ENCODE results near the gene IL26.
"Not testable (repeated sequence)": the region's sequence is repeated elsewhere in the genome, so short reads cannot be mapped to it uniquely, and the experiment has no call there.

IL26 gene

DNA sequence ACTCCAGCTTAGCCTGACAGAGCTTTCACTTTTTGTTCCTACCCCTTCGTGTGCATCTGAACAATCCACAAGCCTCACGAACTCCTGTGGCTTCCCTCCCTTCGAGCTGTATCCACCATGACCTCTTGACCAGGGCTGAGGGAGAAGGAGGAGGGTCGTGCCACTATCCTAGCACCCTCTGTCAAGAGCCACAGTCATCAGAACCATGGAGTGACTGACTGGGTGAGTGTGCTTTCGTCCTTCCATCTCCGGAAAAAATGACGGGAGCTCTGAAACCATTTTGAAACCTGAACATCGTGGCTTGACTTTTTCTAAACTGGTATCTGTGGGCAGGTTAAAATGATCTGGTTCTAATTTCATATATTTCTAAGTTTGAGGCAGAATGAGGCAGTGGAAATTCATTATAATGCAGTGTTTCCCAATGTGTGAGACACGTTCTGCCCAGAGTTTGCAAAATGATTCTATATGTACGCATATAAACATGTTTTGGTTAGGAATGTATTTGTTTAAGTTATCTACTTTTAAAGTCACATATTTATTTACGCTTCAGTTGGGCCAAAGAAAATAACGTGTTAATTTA lies 27.0 kb downstream of the IL26 start:
- no peak for DNase-seq (ENCODE audit: low spot score)

DNA sequence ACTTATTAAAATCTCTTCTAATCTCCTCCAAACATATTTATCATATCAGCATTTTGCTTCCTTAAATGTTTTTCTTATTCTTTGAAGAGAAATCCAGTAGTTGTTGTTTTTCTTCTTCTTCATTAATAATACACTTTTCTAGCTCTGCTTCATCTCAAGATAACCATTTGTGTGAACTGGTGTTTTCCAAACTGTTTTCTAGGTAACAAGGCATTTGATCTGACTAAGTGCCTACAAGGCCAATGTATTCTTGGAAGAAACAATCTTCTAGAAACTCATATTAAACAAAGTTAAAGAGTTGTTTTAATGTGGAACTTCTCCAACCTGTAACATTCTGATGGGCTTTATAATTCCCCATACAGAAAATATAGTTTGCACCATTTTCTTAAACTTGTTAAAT lies 35.3 kb downstream of the IL26 start:
- DNase-seq (ENCODE audit: low spot score) = no peak

DNA sequence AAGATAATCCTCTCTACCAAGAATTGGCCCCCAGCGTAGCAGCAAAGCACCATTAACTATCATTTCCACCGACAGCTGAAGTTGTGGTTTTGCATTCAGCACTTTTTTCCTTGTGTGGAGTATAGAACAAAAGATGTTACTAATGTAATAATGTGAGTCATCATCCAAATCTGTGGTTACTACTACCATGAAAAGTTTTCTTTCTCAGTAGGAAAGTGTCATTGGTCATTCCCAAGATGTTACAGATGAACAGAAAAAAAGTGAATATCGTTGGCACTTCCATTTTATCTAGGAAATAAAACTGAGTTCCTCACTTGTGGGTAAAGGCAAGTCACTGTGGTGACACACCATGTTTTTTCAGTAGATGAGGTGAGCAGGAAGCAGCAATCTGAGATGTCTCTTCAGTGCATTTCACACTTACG lies 35.8 kb downstream of the IL26 start:
- DNase-seq (ENCODE audit: low spot score) = no peak

DNA sequence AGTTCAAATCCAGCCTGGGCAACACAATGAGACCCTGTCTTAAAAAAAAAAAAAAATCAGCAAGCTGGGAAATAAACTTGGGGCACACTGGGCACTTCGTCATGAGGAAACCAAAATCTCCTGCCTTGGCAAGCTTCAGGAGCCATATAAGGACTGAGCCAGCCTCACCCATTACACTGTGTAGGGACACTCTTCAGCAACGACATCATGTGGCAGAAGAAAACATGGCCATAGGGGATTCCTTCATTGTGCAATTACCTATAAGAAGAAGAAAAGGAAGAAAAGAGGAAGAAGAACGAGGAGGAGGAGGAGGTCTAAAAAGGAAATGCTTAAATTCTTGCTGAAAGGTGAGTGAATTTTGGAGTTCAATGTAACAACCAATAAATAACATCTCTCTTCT lies 40.0 kb downstream of the IL26 start:
- no peak for DNase-seq (ENCODE audit: low spot score)

DNA sequence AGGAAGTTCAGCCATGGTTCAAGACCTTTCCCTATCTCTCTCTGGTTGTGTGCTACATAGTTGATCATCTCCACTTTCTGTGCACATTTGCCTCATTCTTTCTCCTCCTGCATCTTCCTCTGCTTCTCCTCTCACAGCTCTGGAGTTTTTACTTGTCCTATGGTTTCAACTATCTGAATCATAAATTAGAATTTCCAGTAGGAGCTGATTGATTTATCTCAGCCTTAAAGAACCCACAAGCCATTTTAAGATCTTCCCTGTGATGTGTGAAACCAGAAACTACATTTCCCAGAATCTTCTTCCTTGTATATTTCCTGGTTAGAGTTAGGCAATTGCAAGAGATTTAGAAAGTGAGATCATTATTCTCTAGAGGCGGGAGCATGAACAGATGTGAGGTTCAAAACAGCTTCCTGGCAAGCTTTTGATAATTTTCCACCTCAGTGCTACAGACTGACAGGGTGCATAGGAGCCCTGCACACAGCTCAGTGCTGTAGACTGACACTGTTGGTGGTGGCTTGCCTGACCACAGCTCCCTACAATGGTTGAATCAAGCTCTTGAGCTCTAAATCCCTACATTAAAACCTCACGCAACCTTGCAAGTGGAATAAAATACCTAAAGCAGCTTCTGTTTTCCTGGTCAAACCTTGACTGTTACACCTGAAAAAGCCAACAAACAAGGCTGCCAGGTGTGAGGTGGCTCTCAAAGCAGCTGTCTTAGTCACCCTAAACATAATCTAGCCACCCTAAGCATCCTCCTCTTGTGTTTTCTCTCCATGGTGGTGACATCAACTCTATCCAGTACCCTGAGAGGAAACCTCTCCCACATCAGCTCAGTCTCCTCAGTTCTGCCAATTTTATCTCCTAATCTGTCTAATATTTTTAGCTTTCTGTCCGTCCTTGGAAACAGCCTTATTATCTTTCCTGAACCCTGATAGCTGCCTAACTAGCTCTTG lies 44.5 kb downstream of the IL26 start:
- no peak for DNase-seq (ENCODE audit: low spot score)

DNA sequence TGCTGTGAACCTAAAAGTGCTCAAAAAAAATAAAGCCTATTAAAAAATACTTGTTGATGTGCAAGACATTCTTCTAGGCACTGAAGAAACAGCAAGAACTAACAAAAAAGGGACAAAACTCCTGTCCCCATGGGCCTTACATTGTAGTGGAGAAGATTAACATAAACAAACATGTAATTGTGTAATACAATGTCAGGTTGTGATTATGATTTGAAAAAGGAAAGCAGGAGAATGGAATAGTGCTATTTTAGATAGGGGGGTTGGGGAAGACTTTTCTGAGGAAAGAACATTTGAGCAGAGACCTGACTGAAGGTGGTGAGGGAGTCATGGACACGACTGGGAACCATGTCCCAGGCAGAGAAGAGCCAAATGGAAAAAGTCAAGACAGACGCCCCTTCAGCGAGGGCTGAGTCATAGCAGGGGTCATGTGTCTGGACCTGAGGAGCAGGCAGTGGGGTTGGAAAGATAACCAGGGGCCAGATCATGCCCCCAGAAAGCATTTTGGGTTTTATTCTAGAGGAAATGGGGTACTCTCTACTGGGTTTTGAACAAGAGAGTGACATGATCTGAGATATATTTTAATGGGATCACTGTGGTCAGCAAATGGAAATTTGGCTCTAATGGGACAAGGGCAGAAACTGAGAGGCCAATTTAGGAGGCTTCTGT lies 46.7 kb downstream of the IL26 start:
- DNase-seq (ENCODE audit: low spot score) = no peak

DNA sequence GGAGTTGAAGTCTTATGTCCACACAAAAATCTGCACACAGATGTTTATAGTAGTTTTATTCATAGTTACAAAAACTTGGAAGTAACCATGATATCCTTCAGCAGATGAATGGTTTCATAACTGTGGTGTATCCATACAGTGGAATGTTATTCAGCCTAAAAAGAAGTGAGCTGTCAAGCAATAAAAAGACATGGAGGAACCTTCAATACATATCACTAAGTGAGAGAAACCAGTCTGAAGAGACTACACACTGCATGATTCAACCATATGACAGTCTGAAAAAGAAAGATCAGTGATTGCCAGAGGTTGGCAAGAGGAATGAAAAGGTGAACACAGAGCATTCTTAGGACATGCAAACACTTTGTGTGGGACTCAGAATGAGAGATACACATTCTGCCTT lies 47.4 kb downstream of the IL26 start:
- no peak for DNase-seq (ENCODE audit: low spot score)

DNA sequence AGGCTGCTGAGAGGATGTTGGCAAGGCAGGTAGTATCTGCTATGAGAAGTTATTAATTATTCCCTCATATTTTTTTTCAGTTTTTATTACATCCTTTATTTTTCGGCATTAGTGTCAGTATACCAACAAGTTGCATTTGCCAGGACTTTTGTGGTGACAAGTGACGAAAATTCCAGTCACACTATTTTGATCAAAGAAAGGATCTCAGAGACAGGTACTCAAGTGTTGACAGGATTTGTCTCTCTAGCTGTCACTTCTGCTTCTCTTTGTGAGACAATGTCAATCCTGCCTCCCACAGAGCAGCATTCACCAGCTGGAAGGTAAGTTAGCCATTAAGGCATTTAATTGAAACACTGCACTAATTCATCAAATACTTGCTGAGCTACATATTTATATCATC lies 48.0 kb downstream of the IL26 start:
- DNase-seq (ENCODE audit: low spot score) = no peak

DNA sequence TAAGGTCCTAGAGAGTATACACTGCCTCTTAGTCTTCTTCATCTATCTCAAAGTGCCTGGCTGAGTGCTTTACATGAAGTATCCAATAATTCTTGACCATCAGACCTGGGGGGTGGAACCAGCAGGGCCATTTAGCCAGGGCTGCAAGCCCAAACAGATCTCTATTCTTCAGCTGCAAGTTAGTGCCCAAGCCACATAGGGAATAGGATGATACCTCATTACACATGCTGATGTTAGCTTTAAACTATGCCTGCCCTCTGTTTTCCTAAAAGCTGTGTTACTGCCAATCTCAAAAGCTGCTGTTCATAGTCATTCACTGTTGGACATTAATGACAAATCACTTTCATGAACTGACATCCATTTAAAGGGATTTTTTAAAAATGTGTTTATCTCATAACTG lies 49.4 kb downstream of the IL26 start:
- no peak for DNase-seq (ENCODE audit: low spot score)

DNA sequence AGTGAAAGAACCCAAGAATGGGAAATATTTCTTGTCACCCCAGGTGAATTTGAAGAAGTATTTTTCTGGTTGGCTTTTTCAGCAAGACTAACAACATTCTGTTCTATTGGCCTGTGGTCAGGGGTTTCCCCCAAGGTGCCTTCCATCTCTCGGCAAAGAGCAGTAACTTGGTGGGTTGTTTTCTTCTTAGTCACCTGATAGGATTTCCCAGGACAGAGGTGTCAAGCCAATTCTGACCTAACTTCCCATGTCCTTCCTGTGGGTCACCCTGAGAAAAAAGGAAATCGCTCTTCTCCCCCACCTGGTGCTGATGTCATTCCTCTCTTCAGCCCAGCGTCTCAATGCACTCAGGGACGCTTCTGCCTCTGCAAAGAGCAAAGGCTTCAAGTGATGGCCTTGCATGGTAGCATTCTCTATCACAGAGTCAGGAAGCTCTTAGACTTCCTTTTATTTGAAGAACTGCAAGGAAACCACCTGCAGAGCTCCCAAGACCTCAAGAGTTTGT lies 50.0 kb downstream of the IL26 start:
- DNase-seq (ENCODE audit: low spot score) = no peak

DNA sequence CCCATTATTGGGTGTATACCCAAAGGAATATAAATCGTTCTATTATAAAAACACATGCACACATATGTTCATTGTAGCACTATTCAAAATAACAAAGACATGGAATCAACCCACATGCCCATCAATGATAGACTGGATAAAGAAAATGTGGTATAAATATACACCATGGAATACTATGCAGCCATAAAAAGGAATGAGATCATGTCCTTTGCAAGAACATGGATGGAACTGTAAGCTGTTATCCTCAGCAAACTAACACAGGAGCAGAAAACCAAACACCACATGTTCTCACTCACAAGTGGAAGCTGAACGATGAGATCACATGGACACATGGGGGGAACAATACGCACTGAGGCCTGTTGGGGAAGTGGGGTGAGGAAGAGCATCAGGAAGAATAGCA lies 50.8 kb downstream of the IL26 start:
- not testable (repeated sequence) for DNase-seq (ENCODE audit: low spot score)

DNA sequence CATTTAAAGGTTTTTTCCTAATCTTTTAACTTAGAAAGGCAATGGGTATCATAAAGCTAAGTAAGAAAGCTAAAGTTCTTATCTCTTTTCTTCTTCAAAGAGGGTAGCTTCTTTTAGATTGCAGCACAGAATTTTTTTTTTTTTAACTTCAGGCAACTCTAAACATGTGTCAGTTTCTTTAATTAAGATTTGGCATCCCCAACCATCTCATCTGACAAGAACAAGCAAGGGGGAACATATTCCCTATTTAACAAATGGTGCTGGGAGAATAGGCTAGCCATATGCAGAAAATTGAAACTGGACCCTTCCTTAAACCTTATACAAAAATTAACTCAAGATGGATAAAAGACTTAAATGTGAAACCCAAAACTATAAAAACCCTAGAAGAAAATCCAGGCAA lies 51.8 kb downstream of the IL26 start:
- no peak for DNase-seq (ENCODE audit: low spot score)

DNA sequence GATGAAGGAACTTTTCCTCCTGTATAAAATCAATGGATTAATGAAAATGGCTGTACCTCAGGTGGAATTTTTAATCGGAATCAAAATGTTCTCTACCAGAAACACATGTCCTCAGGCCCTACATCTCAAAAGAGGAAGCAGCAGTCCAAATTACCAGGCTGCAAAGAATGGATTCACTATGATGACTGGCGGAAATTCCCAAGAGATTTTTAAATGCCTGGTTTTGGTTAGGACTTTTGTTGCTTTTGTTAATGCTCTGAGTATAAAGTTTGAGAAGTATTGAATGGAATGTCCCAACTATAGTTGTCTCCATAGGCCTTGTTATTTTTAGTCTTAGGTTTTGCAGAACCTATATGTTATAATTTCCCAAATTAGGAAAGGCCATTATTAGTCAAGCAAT lies 54.9 kb downstream of the IL26 start:
- DNase-seq (ENCODE audit: low spot score) = no peak

DNA sequence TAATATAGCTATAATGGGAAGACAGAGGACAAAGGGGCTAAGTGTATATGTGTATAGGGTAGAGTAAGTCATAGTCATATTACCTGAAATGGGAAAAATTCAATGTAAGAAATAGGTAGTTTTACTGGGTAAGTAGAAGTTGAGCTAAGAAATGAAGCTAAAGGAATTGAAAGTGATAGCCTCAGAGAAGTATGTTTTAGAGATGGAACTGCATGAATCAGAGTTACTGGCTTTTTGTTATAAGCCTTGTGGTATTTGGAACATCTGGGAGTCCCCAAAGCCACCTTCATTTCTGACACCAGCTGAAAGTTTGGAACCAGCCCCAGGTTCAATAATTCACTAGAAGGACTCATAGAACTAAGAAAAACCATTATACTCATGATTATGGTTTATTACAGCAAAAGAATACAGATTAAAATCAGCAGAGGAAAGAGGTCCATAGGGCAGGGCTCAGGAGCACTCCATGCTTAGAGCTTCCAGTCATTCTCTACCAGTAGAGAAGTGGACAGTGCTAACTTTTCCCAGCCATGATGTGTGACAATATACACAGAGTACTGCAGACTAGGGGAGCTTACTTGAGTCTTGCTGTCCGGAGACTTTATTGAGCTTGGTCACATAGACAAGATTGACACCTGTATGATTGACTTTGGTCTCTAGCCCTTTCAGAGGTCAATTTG lies 56.3 kb downstream of the IL26 start:
- DNase-seq (ENCODE audit: low spot score) = no peak

DNA sequence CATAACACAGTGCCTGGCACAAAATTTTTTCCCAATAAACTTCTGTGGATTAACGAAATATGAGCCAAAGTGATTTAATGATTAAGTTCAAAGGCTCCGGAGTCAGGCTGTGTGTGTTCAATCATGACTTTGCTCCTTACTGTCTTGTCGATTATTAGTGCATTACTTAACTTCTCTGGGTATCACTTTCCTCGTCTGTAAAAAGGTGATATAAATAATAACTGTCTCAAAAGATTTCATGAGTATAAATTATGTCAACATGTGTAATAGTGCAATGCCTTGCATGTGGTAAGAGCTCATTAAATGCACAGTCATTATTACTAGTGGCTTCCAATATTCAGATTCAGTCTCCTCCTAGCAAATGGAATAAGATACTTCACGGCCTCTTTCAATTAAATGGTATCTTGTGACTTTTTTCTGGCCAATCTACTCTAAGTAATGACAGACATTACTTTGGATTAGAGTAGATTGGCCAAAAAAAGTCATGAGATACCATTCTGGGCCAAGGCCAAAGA lies 59.2 kb downstream of the IL26 start:
- DNase-seq (ENCODE audit: low spot score) = no peak

DNA sequence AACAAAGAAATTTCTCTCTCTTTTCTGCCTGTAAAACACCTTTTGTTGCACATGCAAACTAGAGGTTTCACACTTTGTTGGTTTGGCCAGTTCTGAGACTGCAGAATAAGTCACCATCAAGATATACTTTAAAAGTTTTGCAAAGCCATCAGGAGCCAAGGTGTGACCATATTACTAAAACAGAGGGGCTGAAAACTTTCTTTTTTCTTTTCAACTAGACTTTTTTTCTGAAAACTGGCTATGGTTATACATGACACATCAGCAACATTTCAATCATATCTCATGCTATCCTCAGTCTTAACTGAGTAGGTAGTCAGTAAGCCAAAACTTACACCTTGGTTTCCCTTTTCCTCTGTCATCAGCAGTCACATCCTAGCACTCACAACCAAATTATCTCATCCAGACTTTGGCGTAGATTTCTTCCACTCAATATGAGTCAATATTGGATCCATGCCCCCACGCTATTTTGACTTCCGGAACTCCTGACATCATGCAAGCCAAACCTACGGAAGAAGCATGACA lies 62.0 kb downstream of the IL26 start:
- DNase-seq (ENCODE audit: low spot score) = no peak

DNA sequence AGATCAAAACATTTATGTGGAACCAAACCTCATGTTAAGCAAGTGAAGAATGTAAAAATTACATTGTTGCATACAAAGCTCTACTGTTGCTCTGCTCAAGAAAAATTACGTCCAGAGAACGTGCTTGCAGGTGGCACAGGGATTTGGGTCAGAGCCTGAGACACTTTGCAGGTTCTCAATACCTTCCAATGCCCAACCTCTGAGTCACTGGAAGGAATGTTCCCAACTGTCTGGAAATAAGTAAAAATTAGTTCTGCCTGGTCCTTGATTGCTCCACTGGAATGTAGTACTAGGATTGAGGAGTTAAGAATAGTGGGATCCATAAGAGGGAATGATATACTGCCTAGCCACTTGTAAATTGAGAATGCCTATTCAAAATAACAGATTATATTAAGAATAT lies 63.2 kb downstream of the IL26 start:
- no peak for DNase-seq (ENCODE audit: low spot score)

DNA sequence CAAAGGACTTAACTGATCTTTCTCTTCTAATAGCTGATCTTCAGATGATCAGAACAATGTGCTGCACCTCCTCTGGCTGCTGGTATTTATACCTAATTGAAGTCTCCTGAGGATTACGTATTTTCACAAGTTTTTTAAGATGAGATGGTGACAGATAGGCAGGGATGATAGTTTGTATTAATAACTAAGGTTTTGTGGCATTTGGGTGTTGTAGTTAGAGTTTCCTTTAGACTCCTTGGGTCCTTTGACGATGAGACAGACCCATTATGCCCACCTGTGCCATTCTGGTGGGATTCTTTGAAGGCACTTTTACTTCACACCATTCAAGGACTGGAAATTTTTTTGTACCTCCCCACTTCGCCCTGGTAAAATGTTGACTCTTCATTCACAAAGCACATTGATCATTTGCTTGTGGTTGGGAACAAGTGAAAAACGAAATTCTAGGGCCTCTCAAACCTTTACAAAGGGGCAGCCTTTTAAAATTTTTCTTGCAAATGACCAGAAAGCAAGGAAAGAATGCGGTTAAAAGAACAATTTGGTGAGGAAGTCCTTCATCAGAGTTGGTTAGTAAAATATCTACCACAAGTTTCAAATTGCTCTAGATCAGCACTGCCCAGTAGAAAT lies 65.8 kb downstream of the IL26 start, which contains the start of gene IFNG:
Gene IFNG (minus strand): TSS at position 60 of the 624 bp plus-strand sequence. CDS start 125 bp downstream, outside the sequence.
- DNase-seq (ENCODE audit: low spot score) = no peak

DNA sequence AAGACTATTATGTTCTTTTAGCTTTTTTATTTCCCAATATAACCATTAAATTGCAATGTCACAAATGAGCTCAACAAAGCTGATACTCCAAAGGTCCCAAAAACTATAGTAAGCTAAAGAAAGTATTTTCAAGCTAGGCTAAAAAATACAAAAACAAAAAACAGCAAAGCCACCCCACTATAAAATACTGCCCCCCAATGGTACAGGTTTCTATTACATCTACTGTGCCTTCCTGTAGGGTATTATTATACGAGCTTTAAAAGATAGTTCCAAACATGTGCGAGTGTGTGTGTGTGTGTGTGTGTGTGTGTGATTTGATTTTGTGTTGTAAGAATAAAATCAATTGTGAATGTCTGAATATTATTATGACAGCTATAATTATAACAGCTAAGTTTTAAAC lies 67.2 kb downstream of the IL26 start:
- DNase-seq (ENCODE audit: low spot score) = no peak

DNA sequence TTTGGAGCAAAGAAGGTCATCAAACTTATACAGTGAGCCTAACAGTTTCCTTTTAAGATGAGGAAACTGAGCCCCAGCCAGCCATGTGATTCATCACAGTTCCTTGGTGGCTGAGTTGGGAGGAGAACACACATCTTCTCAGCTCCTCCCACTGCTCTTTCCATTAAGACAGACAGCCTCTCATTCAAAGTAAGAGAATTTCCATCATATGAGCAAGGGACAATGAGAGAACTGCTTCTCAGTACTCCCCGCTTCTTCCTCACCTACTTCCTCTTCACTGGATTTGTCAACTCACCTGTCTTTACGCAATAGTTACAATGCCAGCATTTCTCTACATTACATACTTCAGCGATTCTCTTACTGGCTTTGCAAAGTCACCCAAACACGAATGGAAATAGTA lies 68.2 kb downstream of the IL26 start:
- DNase-seq (ENCODE audit: low spot score) = no peak

DNA sequence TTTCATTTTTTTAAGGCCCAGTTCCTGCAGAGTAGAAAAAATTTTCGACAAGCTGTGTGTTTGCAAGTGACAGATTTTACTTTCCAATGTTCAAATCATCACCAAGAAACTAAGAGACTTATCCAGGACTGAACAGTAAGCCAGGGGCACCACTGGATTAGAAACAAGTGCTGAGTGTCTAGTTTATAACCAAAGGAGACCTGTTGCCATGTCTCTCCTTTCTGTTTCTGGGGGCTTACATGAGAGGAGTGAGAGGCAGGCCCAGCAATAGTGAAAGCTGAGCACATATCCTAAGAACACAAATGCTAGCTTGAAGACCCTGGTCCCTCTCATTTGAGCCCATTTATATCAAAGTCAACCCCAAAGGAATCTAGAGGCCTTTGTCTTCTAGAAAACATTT lies 69.0 kb downstream of the IL26 start:
- DNase-seq (ENCODE audit: low spot score) = no peak
